SHP77 (cell line): ENCODE results near the gene EYA2.
A peak's percentile ranks its signal among the peaks of the same experiment; 100 is the strongest.
"Not testable (repeated sequence)": the region's sequence is repeated elsewhere in the genome, so short reads cannot be mapped to it uniquely, and the experiment has no call there.

ENCODE experiments used
- DNase-seq, 2 experiments: peaks; one replicate each; lab custom pipeline; 2025; lab: John Stamatoyannopoulos, UW

The EYA2 gene

GRCh38 chr20:47175493-47175892, 280.9 kb downstream of the EYA2 start:
- no peak for DNase-seq

DNA sequence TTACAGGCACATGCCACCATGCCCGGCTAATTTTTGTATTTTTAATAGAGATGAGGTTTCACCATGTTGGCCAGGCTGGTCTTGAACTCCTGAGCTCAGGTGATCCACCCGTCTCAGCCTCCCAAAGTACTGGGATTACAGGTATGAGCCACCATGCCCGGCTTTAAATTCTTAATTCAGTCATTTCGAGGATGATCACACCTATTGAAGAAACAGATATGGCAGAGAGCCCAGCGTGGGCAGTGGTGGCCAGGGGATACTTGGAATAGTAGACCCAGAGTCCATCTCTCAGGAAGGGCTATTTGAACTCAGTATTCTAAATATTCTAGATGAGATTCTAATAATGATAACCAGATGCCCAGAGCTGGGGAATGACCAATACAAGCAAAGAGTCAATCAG, 281.6 kb downstream of the EYA2 start:
- DNase-seq, result not testable (repeated sequence)

DNA sequence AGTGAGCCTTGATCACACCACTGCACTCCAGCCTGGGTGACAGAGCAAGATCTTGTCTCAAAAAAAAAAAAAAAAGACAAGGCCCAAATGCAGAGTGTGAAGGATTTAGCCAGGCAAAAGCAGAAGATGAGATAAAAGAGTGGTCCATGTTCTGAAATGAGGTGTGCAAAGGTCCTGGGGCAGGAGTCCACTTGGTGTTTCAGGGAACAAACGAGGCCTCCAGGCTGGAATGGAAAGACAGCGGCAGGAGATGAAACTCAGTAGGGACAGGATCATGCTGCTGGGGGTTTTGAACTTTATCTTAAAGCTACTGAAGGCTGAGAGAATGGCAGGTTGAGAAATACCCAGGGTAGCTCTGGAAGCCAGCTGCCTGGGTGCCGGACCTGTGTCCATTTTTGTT, 283.6 kb downstream of the EYA2 start:
- DNase-seq, result no peak

DNA sequence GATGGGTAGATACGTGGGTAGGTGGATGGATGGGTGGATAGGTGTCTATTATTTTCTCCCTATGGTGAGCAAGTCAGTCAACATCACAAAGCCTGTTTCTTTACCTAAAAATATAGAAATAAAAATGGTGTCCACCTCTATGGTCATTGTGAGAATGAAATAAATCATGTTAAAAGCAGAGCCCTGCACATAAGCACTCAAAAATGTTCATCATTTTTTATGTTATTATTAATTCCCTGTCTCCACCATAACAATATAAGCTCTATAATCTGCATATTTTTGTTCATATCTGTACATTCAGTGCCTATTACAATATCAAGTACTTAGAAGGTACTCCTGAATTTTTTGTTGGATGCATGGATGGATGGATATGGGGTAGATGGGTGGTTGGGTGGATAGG, 284.2 kb downstream of the EYA2 start:
- no peak for DNase-seq

DNA sequence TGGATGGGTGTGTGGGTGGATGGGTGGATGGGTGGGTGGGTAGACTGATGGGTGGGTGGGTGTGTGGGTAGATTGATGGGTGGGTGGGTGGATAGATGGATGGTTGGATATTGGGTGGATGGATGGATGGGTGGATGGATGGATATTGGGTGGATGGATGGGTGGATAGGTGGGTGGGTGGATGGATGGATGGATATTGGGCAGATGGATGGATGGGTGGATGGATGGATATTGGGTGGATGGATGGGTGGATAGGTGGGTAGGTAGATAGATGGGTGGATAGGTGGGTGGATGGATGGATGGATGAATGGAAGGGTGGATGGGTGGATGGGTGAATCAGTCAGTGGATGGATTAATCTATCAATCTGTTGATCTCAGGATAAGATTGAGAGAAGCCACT, 284.6 kb downstream of the EYA2 start:
- DNase-seq, result no peak

DNA sequence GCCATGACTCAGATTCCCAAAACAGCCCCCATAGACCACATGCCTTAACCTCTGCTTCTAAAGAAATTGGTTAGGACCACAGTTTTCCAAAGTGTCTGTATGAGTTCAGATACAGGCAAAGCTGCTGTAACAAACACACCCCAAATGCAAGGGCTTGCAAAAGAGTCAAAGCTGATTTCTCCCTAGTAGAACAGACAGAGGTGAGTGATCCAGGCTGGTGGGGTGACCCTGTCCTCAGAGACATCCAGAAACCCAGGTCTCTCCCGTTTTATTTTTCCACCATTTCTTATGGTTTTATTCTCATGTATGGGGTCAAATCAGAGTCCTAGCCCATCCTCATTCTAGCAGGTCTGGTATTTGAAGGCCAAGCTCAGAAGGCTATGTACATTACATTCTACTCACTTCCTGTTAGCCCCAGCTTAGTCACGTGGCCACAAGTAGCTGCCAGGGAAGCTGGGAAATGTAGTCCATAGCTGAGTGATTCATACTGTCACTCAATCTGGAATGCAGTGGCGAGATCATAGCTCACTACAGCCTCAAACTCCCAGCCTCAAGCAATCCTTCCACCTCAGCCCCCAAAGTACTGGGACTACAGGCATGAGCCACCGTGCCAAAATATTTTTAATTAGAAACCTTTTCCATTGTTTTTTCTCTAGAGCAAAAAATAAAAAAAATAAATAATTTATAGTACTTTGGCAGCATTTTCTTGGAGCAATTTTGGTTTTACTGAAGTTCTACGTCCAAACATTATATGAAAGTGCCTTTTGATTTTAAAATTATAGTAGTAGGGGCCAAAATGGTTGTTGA, 286.6 kb downstream of the EYA2 start:
- DNase-seq, result peak; percentile 11 to 14

DNA sequence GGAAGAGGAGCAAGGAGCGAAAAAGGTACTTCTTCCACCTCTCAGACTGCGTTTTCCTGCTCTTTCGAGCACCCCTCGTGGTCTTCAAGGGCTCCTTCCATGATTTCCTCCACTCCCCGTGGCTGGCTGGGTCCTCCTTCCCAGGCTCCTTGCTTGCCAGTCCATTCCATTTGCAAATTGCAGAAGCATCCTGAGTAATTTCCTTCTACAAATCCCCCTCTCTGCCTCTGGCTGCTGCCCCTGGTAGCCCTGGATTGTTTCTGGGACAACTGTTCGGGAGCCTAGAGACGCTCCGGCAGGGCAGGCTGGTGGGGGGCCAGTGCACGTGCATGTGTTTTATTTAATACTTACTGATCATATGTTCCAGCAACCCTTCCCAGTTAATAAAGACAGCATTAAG, 288.7 kb downstream of the EYA2 start:
- no peak for DNase-seq

DNA sequence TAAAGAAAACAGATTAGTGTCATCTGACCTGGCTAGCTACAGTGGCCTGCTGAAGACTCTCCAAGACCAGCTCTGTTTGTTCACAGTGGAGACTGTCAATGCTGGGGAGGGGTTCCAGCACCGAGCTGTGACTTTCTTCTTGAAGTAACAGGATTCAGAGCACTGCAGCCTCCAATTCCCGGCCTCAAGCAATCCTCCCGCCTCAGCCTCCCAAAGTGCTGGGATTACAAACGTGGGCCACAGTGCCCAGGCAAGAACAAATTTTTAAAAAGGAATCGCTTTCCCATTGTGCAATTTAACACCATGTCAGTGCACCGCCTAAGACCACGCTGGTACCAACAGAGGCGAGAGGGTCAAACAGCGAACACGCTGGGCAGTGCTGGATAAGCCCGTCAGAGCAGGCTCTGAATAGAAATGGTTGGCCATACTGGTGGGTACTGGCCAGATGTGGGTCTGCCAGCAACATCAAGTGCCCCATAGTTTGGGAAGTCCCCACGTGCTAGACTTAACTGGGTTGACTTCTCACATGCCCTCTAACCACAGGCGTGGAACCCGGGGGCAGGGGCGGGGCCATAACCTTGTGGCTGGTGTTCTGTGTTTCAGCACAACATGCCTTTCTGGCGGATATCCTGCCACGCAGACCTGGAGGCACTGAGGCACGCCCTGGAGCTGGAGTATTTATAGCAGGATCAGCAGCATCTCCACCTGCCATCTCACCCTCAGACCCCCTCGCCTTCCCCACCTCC, 293.0 kb downstream of the EYA2 start:
- DNase-seq, result no peak

GRCh38 chr20:47188540-47188939, 293.9 kb downstream of the EYA2 start:
- no peak for DNase-seq

- DNase-seq, result no peak
Measured at GRCh38 chr20:47189060-47189459, 294.4 kb downstream of the EYA2 start.

DNA sequence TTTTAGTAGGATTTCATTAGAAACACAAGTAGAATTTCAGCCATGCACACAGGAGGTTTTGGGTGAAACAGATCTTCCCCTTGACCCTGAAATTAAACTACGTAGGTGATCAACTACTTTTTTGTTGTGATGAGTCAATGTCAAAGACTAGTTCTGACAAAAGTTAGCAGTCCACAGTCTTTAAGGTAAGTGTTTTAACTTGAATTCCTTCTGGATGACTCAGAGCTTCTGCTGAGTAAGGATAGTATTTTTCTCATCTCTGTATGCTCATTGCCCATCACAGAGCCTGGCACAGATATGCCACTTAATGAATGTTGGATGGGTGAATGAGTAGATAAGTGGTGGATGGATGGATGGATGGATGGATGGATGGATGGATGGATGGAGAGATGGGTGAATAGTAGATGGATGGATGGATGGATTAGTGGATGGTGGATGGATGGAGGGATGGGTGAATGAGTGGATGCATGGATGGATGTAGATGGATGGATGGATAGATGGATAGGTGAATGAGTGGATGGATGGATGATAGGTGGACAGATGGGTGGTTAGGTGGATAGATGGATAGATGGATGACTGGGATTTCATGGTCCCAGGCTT, 296.5 kb downstream of the EYA2 start:
- no peak for DNase-seq

GRCh38 chr20:47191956-47192355, 297.3 kb downstream of the EYA2 start:
- DNase-seq, result no peak

DNA sequence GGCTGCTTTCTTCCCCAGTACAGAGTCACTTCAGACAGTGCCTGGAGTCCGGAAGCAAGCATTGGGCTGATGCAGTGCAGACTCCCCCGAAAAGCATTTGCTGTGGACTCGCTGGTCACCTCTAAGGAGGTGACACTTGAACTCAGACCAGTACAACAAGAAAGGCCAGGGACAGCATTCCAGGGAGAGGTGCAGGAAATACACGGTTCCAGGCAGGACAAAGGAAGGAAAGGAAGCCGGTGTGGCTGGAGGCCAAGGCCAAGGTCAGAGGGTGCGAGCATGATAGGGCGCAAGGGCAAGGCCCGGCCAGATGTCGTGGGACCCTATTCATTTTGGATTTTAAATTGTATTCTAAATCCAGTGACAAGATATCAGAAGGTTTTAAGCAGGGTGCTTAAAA, 300.9 kb downstream of the EYA2 start:
- no peak for DNase-seq

DNA sequence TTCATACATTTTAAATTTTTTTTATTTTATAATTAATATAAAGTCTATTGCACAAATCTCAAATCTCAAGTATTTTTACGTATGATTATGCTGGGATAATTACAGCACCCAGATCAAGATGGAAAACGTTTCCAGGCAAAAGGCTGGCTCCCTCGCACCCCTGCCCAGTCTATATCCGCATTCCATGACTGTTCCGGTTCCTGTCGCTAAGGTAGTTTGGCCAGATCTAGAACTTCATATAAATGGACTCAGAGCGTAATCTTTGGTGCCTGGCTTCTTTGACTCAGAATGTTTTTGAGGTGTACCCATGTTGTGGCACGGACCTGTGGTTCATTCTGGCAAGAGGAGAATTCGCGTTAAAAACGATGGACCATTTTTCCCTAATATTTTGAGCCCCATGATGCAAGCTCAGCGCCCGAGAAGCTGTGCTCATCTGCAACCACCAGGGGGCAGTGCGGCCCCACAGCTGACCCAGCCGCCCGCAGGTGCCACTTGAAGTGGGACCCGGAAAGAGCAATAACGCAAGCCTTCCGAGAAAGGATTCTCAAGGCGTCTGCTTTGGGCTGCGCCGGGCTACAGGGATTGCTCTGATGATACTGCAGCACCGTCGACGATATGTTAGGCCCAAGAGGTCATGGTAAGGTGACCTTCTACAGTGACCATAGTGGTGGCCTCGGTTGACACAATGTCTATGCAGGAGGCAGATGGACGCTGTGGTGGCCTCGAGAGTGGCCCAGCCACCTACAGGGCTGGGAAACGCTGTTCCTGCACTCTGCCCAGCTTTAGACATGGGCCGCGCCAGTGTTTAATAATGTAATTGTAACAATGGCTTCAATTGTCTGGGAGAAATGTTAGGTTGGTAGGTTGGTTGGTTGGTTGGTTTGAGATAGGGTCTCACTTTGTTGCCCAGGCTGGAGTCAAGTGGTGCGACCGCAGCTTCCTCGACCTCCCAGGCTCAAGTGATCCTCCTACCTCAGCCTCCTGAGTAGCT, 301.7 kb downstream of the EYA2 start:
- peak; percentile 43 to 65 for DNase-seq

DNA sequence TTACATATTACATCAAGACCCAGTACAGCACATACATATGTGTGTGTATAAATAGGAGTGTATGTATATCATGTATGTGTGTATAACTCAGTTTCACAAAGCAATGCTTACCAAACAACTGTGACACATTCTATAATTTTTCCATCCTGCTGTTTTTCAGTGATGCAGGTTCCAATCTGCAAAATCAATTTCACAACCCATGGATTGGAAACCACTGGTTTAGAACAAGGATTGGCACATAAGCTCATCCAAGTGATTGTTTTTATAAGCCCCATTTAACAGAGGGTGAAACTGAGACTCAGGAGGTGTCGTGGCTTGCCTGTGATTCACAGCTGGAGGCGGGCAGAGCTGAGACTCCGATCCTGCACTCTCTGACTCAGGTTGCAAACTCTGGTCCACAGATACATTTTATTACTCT, 303.6 kb downstream of the EYA2 start:
- DNase-seq, result no peak

GRCh38 chr20:47198996-47199552, 304.4 kb downstream of the EYA2 start:
- DNase-seq, result no peak

GRCh38 chr20:47201074-47201730, 306.6 kb downstream of the EYA2 start:
- no peak for DNase-seq

DNA sequence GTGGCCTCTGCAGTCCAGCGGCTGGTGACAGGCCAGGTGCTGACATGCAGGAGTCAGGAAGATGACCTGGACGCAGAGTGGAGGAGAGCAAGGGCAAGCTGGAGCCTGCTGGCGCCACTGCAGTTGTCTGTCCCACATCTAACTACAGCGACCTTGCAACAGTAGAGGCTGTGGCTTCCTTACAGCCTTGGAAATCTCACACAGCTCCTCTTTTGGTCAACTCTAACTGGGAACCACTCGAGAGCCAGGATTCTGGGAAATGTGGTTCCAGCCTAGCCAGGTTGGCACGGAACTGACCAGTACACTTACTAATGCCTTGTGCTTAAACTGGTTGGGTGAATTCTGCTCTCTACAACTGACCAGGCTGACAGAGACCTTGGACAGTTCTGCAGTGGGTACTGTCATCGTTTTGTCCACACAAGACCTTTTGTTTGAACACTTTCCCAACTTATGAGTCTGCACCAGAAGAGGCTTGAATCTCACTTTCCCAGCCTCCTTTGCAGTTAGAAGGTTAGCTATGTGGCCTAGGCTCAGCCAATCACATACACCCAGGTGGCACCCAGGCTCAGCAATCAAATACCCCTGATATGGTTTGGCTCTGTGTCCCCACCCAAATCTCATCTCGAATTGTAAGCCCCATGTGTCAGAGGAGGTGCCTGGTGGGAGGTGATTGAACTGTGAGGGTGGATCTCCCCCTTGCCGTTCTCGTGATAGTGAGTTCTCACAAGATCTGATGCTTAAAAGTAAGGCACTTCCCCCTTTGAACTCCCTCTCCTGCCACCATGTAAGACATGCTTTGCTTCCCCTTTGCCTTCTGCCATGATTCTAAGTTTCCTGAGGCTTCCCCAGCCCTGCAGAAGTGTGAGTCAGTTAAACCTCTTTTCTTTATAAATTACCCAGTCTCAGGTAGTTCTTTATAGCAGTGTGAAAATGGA, 308.4 kb downstream of the EYA2 start:
- no peak for DNase-seq

DNA sequence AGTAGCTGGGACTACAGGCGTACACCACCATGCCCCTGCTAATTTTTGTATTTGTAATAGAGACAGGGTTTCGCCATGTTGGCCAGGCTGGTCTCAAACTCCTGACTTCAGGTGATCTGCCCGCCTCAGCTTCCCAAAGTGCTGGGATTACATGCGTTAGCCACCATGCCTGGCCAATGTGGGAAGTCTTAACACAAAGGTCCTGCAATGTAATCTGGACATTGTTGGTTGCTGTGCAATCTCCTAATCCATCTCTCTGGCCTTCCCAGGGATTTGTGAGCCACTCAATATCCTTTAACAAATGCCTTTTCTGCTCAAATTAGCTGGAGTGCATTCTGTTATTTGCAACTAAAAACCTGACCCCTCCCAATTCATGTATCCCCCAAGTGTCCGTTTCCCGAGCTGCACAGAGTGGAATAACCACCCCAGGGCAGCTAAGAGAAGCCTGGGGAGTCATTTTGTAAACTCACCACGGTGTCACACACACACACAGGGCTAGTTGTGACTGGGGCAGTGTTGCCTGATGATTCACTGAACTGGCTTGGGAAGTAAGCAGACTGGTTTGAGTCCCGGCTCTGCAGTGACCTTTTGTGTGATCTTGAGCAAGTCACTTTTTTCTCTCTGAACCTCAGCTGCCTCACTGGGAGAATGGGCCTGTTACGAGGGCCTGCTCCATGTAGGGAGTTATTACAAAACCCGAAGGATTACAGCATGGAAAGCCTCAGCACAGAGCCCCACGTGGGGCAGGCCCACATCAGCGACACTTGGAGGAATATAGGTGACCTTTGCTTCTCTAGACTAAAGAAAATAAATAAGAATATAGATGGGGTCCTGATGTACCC, 309.6 kb downstream of the EYA2 start:
- no peak for DNase-seq
